Left renal cortex interstitium (tissue), 4 donors: ENCODE data around the gene CLEC1A. TPM values are rescaled to one million over a fixed set of nuclear protein-coding genes. Genes with fewer than 3 reads are reported as not detected.

ENCODE experiments used
- DNase-seq, 4 donors: peaks; one replicate each; pipeline ENCODE4 v3.0.0-alpha.2; 2013; ENCODE audit warnings: low read depth in 4 of 4, low spot score in 2 of 4, missing footprints in 1 of 4
- polyA plus RNA-seq, 4 donors: library from polyadenylated mRNA; unstranded; fragments of 120-200 nt; gene quantifications; one replicate each; pipeline ENCODE4 v1.2.1, GENCODE V29; 2013; ENCODE audit not compliant: insufficient read length in 4 of 4

The CLEC1A gene
- polyA plus RNA-seq, 4 donors, result 2.7 to 4.0 (median 3.2) TPM

GRCh38 chr12:10101648-10102220 is 2.9 kb upstream of the CLEC1A start:
- DNase-seq, result no peak

GRCh38 chr12:10101042-10101579 is 2.3 kb upstream of the CLEC1A start:
- no peak for DNase-seq

DNA sequence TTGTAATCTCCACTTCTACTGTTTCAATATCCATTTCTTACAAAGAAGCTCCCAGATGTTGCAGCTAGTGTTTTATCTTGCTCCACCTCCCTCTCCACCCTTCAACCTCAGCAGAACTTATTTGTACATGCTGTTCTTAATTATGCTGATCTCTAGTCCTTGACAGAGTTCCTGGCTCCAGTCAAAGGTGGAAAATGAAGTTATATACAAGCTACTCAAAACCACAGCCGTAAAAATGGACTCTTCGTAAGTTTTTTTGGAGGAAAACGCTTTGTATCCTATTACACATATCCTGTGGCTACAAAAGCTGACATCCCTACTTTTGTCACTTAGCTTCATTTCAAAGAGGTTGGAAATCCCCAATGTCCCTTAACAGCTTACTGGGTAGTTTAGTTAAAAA is 1.3 kb downstream of the CLEC1A start:
- no peak for DNase-seq

GRCh38 chr12:10095971-10096370 is 2.8 kb downstream of the CLEC1A start:
- no peak for DNase-seq

- no peak for DNase-seq
These were observed 4.0 kb downstream of the CLEC1A start for GRCh38 chr12:10094646-10095395.

DNA sequence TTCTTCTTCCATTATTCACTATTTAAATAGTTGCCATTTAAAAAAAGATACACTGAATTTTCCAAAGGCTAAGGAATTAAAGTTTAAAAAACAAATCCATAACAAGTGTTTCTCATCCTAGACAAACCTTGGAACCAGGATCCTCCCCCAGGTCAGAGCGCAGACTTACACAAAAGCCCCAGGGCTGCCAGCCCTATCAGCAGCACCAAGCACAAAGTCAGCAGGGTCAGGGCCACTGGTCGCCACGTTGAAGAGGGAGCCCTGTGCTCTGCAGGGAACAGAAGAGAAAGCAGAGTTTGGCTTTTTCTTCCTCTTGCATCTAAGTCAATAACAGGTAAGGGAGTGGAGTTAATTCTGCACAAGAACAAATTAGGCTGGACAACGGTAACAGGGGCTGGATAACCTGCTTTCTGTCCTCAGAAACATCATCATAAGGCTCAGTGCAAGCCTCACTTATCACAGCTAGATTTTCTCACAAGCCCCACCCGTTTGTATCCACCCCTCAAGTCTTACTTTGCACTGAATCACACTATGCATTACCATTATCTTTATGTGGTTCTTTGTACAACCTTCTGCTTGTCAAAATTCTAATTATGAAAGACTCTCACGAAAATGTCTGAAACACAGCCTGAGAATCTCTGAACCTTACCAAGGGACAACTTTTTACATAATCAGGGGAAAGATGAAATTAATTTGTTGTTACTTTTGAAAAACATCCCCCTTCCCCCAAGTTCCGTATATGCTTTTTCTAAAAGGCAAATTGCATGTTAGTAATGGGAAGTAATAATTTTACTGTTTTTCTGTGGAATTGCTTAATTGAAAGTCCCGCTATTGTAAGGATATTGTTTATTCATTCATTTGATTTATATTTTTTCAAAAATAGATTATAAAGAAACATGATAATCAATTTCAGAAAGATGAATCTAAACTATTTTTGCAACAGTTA is 9.6 kb downstream of the CLEC1A start:
- DNase-seq, result no peak

- DNase-seq, result no peak
These were observed 10.8 kb downstream of the CLEC1A start for GRCh38 chr12:10088031-10088430.

DNA sequence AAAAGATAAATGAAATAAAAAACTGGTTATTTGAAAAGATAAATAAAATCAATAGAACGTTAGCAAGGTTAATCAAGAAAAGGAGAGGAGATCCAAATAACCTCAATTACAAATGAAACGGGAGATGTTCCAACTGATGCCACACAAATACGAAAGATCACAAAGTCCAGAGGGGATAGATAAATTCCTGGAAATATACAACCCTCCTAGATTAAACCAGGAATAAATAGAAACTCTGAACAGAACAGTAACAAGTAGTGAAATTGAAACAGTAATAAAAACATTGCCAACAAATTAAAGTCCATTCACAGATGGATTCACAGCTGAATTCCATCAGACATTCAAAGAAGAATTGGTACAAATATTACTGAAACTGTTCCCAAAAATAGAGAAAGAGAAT is 12.4 kb downstream of the CLEC1A start:
- DNase-seq, result no peak

DNA sequence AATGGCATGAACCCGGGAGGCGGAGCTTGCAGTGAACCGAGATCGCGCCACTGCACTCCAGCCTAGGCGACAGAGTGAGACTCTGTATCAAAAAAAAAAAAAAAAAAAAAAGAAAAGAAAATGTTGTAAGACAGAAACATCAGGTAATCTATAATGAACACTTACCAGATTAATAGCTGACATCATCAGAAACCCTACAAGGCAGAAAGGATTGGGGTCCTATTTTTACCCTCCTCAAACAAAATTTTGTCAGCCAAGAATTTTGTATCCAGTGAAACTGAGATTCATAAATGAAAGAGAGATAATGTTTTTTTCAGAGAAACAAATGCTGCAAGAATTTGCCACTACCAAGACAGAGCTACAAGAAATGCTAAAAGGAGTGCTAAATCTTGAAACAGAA is 14.1 kb downstream of the CLEC1A start:
- no peak for DNase-seq

GRCh38 chr12:10082117-10082874 is 16.5 kb downstream of the CLEC1A start:
- no peak for DNase-seq

DNA sequence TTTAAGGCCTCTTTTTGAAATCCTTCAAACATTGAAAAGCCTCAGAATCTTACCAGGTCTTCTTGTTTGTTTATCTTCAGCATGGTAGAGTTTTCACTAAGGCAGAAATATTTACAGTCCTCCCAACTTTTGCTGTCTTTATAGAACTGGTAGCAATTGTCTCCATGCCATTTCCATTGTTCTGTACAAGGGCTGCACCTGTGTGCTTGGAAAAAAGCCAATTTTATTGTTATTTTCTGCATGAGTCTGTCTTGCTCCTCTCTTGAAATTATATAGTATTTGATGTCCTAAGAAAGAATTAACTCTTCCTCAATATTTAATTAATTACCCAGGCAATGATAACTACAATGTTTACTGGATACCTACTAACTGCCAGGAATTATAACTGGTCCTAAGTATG is 23.3 kb downstream of the CLEC1A start:
- no peak for DNase-seq

GRCh38 chr12:10073261-10073660 is 25.5 kb downstream of the CLEC1A start:
- DNase-seq, result no peak

DNA sequence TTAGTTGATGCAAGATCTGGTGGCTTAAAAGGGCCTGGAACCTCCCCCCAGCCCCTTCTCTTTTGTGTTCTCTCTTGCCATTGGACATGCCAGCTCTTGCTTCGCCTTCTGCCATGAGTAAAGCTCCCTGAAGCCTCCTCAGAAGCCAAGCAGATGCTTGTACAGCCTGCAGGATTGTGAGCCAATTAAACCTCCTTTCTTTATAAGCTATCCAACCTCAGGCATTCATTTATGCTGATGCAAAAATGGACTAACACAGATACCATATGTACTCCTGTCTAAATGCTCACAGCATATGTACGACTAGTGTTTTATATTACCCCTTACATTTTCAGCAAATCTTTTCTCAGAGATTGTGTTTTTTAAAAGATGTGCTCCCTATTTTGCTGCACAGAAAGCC is 26.7 kb downstream of the CLEC1A start:
- DNase-seq, result no peak

GRCh38 chr12:10070380-10070779 is 28.4 kb downstream of the CLEC1A start:
- no peak for DNase-seq

- no peak for DNase-seq
These were observed 28.8 kb downstream of the CLEC1A start for GRCh38 chr12:10069976-10070375.

DNA sequence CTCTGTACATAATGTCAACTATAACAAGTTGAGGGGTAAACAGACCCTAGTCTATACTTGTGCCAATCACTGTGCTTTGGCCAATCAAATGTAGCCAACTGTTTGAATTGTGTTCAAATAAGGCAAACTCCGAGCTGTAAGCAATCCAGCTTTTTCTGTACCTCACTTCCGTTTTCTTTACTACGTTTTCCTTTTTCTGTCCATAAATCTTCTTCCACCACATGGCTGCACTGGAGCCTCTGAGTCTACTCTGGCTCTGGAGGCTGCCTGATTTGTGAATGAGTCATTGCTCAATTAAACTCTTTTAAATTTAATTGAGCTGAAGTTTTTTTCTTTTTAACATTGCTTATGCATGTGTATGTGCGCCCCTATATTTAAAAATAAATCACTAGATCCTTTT is 29.7 kb downstream of the CLEC1A start:
- DNase-seq, result no peak

- DNase-seq, result no peak
These were observed 30.1 kb downstream of the CLEC1A start for GRCh38 chr12:10068644-10069043.

- no peak for DNase-seq
These were observed 30.8 kb downstream of the CLEC1A start for GRCh38 chr12:10067942-10068341.

DNA sequence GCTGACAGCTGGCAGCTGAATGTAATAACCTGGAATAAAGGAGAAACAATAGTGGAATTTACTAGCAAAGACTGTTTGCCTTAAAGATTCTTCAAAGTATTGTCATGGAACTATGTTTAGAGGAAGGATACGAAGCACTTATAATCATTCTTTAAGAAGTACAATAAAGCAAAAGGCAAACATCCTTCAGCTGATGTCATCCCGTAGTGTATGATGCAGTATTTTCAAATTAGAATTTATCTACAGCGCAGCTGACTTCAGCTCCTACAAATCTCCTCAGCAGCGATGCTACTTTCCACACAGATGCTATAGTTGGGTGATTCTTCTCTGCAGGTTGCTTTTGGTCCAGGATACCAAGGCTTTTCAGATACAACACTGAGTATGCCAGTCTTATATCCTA is 31.5 kb downstream of the CLEC1A start:
- no peak for DNase-seq

DNA sequence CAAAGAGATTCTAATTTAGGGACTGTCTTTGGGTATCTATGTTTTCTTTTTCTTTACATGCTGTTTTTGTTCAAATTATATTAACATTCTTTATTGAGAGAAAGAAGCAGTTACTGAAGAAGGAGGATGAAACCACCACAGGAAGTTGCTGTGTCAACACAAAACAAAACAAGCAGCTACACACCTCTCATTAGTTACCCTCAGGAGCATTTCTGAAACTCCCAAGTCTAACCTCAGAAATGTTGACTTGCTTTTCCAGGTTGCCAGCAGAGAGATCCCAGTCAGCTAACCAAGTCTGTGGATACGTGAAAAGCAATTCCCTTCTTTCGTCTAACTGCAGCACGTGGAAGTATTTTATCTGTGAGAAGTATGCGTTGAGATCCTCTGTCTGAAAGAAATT is 33.5 kb downstream of the CLEC1A start:
- no peak for DNase-seq
